GM10266 (cell line): ENCODE measurements around the gene DELE1.

Source experiments
- DNase-seq: peaks from one replicate; pipeline ENCODE4 v3.0.0; 2012; ENCODE audit errors: extremely low spot score
- TF ChIP-seq, protein P1 (sequence below): IDR thresholded peaks from 2 replicates; pipeline ENCODE4 v1.5.1; 2012; ENCODE audit warnings: mild to moderate bottlenecking, low read depth; ENCODE audit not compliant: control insufficient read depth, insufficient read depth; ENCODE audit errors: missing control alignments

DELE1 gene

DNA sequence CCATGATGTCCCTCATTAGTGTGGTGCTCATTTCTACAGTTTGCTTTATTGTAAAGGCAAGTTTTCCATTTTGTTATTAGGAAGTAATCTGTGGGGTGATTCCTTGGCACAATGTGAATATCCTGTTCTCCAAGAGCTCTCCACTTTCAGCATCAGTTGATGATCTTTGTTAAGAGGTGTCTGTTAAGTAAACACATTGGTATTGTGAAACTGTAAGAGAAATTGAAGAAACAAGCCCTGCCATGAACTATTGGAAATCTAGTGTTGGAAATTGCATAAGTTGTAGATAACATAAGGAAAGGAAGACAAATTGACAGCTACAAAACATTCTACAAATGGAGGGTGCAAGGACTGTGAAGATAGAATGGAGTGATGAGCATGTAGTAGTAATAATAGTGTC is 62.4 kb downstream of the DELE1 start:
- TF ChIP-seq, protein P1, sequence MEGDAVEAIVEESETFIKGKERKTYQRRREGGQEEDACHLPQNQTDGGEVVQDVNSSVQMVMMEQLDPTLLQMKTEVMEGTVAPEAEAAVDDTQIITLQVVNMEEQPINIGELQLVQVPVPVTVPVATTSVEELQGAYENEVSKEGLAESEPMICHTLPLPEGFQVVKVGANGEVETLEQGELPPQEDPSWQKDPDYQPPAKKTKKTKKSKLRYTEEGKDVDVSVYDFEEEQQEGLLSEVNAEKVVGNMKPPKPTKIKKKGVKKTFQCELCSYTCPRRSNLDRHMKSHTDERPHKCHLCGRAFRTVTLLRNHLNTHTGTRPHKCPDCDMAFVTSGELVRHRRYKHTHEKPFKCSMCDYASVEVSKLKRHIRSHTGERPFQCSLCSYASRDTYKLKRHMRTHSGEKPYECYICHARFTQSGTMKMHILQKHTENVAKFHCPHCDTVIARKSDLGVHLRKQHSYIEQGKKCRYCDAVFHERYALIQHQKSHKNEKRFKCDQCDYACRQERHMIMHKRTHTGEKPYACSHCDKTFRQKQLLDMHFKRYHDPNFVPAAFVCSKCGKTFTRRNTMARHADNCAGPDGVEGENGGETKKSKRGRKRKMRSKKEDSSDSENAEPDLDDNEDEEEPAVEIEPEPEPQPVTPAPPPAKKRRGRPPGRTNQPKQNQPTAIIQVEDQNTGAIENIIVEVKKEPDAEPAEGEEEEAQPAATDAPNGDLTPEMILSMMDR, result no peak
- no peak for DNase-seq

DNA sequence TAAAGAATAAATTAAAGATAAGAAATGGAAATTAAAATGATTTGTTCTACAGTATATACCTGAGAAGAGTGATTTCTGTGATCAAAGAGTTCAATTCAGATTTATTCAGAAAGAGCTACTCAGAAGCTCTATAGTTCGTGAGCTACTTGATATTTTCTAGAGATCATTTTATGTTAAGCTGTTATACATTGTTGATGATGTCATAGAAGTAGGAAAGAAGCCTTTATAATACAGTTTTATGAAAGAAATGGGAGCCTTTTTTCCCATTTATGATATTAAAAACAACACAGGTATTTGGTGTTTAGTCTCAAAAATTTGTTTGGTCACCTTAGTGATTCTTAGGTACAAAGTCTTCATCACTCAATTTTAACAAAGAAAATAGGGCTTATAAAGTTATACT is 66.0 kb downstream of the DELE1 start:
- DNase-seq, result no peak
- TF ChIP-seq, protein P1, result no peak
